ENCODE data around the gene RSPH9. TPM values are rescaled to one million over a fixed set of nuclear protein-coding genes. Genes with fewer than 3 reads are reported as not detected.
A peak's percentile ranks its signal among the peaks of the same experiment; 100 is the strongest.
"Not testable (repeated sequence)": the region's sequence is repeated elsewhere in the genome, so short reads cannot be mapped to it uniquely, and the experiment has no call there.

Gene RSPH9
- total and polyA plus RNA-seq, 2 donors from 2014 or later = 0.16 to 0.45 TPM

GRCh38 chr6:43629104-43629504, 15.7 kb upstream of the RSPH9 start, which contains the start of gene GTPBP2:
GTPBP2 (minus strand) TSS chr6:43629264; CDS start chr6:43629162, 102 bp downstream.
- FAIRE-seq = peak; percentile 13
- intact Hi-C loops (cut with DNase I) = no loop called here

GRCh38 chr6:43629505-43630300, 15.1 kb upstream of the RSPH9 start:
- intact Hi-C loops (cut with DNase I) = no loop called here
- peaks cover 0 to 12% (median 9%) of the 10 kb centered on the region in 3 donors for H3K4me1 ChIP-seq (ENCODE audit: control insufficient read depth in 2 of 3, insufficient read depth in 2 of 3, low read depth in 1 of 3, low read length in 3 of 3)
- H3K27me3 ChIP-seq (ENCODE audit: control insufficient read depth, insufficient read depth, low read length) = no peaks in the 10 kb centered on the region
- peak overlapping the region; percentile 38 to 82 (median 70) for H3K9ac ChIP-seq (ENCODE audit: low read length in 3 of 3)
- H3K27ac ChIP-seq (ENCODE audit: low read depth in 2 of 2, low read length in 2 of 2) = peak overlapping the region; percentile 84 to 96
- H3K4me3 ChIP-seq (ENCODE audit: low read length in 3 of 3) = peak overlapping the region; percentile 67 to 83 (median 78)
- DNase-seq (peak; percentile 96 to 99 (median 97)), FAIRE-seq (peak; percentile 46)
- no peaks in the 10 kb centered on the region for H3K9me3 ChIP-seq (ENCODE audit: control insufficient read depth in 2 of 3, insufficient read depth in 1 of 3, low read length in 3 of 3)
- TF ChIP-seq CTCF (IDR thresholded peaks at IDR 0.05; ENCODE audit: borderline replicate concordance, extremely low read depth, insufficient read depth) = no peak
- peaks cover 0 to 7% (median 6%) of the 10 kb centered on the region in 3 donors for H3K36me3 ChIP-seq (ENCODE audit: control insufficient read depth in 2 of 3, insufficient read depth in 3 of 3, low read length in 3 of 3)

More at GRCh38 chr6:43629104-43629504, 15.7 kb upstream of the RSPH9 start, which contains the start of gene GTPBP2:
- no peak for TF ChIP-seq CTCF (IDR thresholded peaks at IDR 0.05; ENCODE audit: borderline replicate concordance, extremely low read depth, insufficient read depth)
- Histone ChIP-seq H3K9me3 (ENCODE audit: control insufficient read depth in 2 of 3, insufficient read depth in 1 of 3, low read length in 3 of 3) (no peaks in the 10 kb centered on the region), H3K4me3 (ENCODE audit: low read length in 3 of 3) (peak within 1 kb of the TSS; percentile 80 to 87 (median 86)), H3K4me1 (ENCODE audit: control insufficient read depth in 2 of 3, insufficient read depth in 2 of 3, low read depth in 1 of 3, low read length in 3 of 3) (peaks cover 0 to 12% (median 9%) of the 10 kb centered on the region in 3 donors), H3K27me3 (ENCODE audit: control insufficient read depth, insufficient read depth, low read length) (no peaks in the 10 kb centered on the region), H3K27ac (ENCODE audit: low read depth in 2 of 2, low read length in 2 of 2) (peak within 1 kb of the TSS; percentile 88 to 96), H3K9ac (ENCODE audit: low read length in 3 of 3) (peak within 1 kb of the TSS; percentile 82 to 99 (median 87)), H3K36me3 (ENCODE audit: control insufficient read depth in 2 of 3, insufficient read depth in 3 of 3, low read length in 3 of 3) (peaks cover 0 to 13% (median 11%) of the 10 kb centered on the region in 3 donors)
- DNase-seq = peak; percentile 99 to 100 (median 99)

GRCh38 chr6:43630980-43631619, 13.7 kb upstream of the RSPH9 start:
- DNase-seq (no peak), FAIRE-seq (no peak)
- intact Hi-C loops (cut with DNase I) = no loop called here
- no peak overlapping the region for H3K9ac ChIP-seq (ENCODE audit: low read length in 3 of 3)
- H3K4me3 ChIP-seq (ENCODE audit: low read length in 3 of 3) = no peak overlapping the region
- H3K27me3 ChIP-seq (ENCODE audit: control insufficient read depth, insufficient read depth, low read length) = no peaks in the 10 kb centered on the region
- no peak for TF ChIP-seq CTCF (IDR thresholded peaks at IDR 0.05; ENCODE audit: borderline replicate concordance, extremely low read depth, insufficient read depth)
- no peaks in the 10 kb centered on the region for H3K9me3 ChIP-seq (ENCODE audit: control insufficient read depth in 2 of 3, insufficient read depth in 1 of 3, low read length in 3 of 3)
- H3K27ac ChIP-seq (ENCODE audit: low read depth in 2 of 2, low read length in 2 of 2) = no peak overlapping the region
- no peaks in the 10 kb centered on the region for H3K36me3 ChIP-seq (ENCODE audit: control insufficient read depth in 2 of 3, insufficient read depth in 3 of 3, low read length in 3 of 3)
- H3K4me1 ChIP-seq (ENCODE audit: control insufficient read depth in 2 of 3, insufficient read depth in 2 of 3, low read depth in 1 of 3, low read length in 3 of 3) = peaks cover 0 to 12% (median 9%) of the 10 kb centered on the region in 3 donors

- H3K36me3 ChIP-seq (ENCODE audit: control insufficient read depth in 2 of 3, insufficient read depth in 3 of 3, low read length in 3 of 3); H3K4me1 ChIP-seq (ENCODE audit: control insufficient read depth in 2 of 3, insufficient read depth in 2 of 3, low read depth in 1 of 3, low read length in 3 of 3); H3K27me3 ChIP-seq (ENCODE audit: control insufficient read depth, insufficient read depth, low read length); DNase-seq; H3K9ac ChIP-seq (ENCODE audit: low read length in 3 of 3); H3K9me3 ChIP-seq (ENCODE audit: control insufficient read depth in 2 of 3, insufficient read depth in 1 of 3, low read length in 3 of 3); intact Hi-C loops (cut with DNase I); FAIRE-seq; H3K27ac ChIP-seq (ENCODE audit: low read depth in 2 of 2, low read length in 2 of 2); H3K4me3 ChIP-seq (ENCODE audit: low read length in 3 of 3): not testable (repeated sequence)
Measured at GRCh38 chr6:43633002-43633401, 11.8 kb upstream of the RSPH9 start.
